H54 (cell line): Measurements from ENCODE around the gene ZNF425.
"Not testable (repeated sequence)": the region's sequence is repeated elsewhere in the genome, so short reads cannot be mapped to it uniquely, and the experiment has no call there.

Experiments used
- DNase-seq: peaks from one replicate; pipeline ENCODE4 v3.0.0; 2011; ENCODE audit warnings: low spot score, mixed read lengths; ENCODE audit not compliant: insufficient read length
- FAIRE-seq: peaks from 3 replicates; lab custom pipeline; 2011; peaks lifted over from hg19 to GRCh38; lab: Jason Lieb, UNC
- POLR2A ChIP-seq: IDR thresholded peaks from 2 replicates; pipeline ENCODE4 v1.6.1; 2011; ENCODE audit warnings: low read depth, mild to moderate bottlenecking, low read length

The ZNF425 gene

GRCh38 chr7:149103424-149103823 lies 22.7 kb downstream of the ZNF425 start:
- FAIRE-seq (no peak), DNase-seq (no peak)
- no peak for TF ChIP-seq POLR2A

DNA sequence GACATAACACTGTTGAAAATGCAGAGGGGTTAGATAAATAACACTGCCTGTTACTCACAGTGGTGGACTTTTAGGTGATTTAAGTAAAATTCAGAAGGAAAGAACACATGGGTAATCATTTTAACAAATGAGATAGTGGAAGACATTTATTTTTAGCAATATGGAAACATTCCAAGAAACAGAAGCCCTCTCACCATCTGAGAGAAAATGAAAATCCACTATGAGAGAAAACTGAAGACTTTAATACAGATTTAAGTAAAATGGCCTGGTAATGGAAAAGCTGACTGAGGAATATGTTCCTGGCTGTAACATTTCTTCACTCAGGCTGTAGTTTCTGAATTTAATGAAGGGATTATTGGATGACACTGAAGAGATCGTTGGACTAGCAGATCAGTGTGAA lies 23.5 kb downstream of the ZNF425 start:
- TF ChIP-seq POLR2A = no peak
- FAIRE-seq (no peak), DNase-seq (no peak)

- TF ChIP-seq POLR2A = no peak
- no peak for FAIRE-seq
- no peak for DNase-seq
Observed at GRCh38 chr7:149100821-149101220, 25.3 kb downstream of the ZNF425 start.

DNA sequence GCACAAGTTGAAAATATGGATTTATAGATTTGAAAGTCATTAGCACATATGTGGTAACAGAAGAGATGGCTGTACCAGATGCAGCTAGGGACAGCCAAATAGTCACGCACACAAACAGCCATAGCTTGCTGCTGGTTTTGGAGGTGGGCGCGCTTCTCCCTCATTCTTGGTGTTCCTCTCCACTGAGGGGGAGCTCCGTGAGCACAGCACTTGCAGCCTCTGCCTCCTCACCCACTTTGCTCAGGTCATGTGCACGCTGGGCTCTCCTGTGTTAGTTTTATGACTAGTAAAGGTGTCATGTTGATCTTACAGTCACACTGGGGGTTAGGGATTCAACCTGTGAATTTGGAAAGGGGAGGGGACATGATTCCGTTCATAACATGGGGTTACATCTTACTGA lies 27.1 kb downstream of the ZNF425 start:
- FAIRE-seq (no peak), DNase-seq (no peak)
- no peak for TF ChIP-seq POLR2A

DNA sequence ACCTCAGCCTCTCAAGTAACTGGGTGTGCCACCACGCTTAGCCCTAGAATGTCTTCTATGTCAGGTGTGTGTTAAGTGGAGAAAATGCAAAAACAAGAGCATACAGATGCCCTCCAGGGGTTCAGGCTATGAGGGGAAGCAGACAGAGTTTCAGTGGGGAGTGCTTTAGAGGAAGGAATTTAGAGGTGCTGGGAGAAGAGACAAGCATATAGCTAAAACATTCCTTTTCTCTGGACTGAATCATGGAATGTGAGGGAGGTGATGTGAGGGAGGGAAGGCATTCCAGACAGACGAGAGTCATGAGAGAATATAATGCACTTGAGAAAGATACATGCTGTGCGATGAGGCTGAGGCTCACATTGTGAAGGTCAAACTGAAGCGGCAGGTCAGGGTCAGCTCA lies 29.0 kb downstream of the ZNF425 start:
- DNase-seq (no peak), FAIRE-seq (no peak)
- TF ChIP-seq POLR2A = no peak

GRCh38 chr7:149093228-149093627 lies 32.9 kb downstream of the ZNF425 start:
- FAIRE-seq = no peak
- no peak for TF ChIP-seq POLR2A
- DNase-seq = no peak

DNA sequence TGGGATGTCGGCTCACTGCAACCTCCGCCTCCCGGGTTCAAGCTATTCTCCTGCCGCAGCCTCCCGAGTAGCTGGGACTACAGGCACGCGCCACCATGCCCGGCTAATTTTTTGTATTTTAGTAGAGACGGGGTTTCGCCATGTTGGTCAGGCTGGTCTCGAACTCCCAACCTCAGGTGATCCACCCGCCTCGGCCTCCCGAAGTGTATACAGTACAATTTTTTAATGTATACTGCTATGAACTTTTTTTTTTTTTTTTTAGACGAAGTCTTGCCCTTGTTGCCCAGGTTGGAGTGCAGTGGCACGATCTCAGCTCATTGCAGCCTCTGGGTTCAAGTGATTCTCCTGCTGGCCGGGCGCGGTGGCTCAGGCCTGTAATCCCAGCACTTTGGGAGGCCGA lies 33.9 kb downstream of the ZNF425 start:
- FAIRE-seq, DNase-seq: not testable (repeated sequence)

DNA sequence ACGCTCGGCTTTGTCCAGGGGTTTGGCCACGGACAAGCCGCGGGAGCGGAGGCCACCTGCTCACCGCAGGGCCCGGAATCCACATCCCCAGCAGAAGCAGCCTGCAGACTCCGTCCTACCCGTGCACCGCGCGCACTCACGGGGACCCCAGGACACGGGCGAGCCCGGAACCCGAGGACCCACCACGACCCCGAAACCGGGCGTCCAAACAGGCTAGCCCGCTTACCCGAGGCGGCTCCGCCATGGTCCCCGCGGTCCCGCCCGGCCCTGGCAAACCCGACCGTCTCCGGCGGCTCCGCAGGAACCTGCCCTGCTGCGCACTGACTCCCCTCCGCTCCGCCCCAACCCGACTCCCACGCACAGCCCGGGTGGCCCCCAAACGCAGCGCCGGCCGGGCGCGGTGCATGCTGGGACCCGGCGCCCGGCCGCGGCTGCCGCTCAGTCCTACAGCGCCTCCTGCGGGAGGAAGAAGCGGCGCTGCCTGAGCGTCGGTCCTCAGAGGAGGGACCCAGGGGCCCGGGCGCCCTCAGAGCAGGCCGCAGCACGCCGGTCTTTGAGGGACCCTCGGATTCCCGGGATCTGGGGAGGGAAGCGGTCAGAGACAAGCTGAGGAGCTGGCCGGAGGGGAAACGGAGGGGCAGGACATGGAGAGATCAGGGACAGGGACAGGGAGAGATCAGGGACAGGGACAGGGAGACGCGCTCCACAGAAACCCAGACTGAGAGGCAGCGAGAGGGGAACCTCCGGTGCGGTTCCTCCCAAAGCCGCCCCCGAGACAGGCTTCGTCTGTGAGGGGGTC lies 35.5 kb downstream of the ZNF425 start, which contains the start of gene ZNF786:
TSS of gene ZNF786 (minus strand) at position 322 of the 799 bp plus-strand sequence. CDS start at position 244, 78 bp downstream.
- TF ChIP-seq POLR2A = peak; percentile 80
- FAIRE-seq = no peak
- peak; percentile 90 for DNase-seq

DNA sequence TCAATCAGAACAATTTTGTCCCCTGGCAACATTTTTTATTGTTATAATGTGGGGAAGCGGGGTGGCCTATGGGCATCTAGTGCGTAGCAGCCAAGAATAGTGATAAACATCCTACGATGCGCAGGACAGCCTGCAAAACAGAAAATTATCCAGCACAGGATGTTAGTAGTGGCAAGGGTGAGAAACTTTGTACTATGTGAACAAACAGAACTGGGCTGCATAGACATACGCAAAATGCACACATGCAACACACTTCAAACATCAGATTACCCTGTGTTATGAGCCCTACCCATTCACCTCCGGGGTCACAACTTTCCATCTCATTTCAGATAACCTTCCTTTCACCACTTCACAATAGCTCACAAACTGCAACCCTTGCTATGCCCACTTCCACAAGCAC lies 38.7 kb downstream of the ZNF425 start:
- FAIRE-seq = no peak
- TF ChIP-seq POLR2A = no peak
- DNase-seq = no peak

DNA sequence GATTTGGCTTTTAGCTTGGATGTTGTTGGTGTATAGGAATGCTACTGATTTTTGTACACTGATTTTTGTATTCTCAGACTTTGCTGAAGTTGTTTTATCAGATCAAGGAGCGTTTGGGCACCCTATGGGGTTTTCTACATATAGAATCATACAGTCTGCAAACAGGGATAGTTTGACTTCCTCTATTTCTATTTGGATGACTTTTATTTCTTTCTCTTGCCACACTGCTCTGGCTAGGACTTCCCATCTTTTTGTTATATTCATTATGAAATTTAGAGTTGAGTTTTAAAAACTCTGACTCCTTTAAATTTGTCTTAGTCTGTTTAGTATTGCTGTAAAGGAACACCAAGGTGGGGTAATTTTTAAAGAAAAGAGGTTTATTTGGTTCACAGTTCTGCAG lies 40.3 kb downstream of the ZNF425 start:
- TF ChIP-seq POLR2A = no peak
- DNase-seq (no peak), FAIRE-seq (no peak)

GRCh38 chr7:149084407-149084806 lies 41.7 kb downstream of the ZNF425 start:
- TF ChIP-seq POLR2A = no peak
- no peak for FAIRE-seq

DNA sequence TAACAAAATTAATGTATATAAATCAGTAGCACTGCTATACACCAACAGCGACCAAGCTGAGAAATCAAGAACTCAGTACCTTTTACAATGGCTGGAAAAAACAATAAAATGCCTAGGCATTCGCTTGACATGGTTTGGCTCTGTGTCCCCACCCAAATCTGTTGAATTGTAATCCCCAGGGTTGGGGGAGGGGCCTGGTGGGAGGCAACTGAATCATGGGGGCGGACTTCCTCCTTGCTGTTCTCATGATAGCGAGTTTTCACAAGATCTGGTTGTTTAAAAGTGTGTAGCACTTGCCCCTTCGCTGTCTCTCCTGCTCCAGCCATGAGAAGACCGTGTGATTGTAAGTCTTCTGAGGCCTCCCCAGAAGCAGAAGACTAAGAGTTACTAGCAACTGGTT lies 44.2 kb downstream of the ZNF425 start:
- TF ChIP-seq POLR2A = no peak
- DNase-seq (no peak), FAIRE-seq (no peak)

More at GRCh38 chr7:149084407-149084806, 41.7 kb downstream of the ZNF425 start:
- no peak for DNase-seq

- TF ChIP-seq POLR2A = no peak
- FAIRE-seq (no peak), DNase-seq (no peak)
Observed at GRCh38 chr7:149077594-149077993, 48.5 kb downstream of the ZNF425 start.

- FAIRE-seq (no peak), DNase-seq (no peak)
- TF ChIP-seq POLR2A = no peak
Observed at GRCh38 chr7:149075286-149075685, 50.8 kb downstream of the ZNF425 start.
